GM23248 (cell line): ENCODE data around the gene GALNT17.

Source experiments
- EZH2 ChIP-seq: fragments of 200-600 bp; sonication (generic); IDR thresholded peaks from 2 replicates; pipeline ENCODE4 v1.6.1; 2018; ENCODE audit warnings: antibody characterized with exemption, mild to moderate bottlenecking; ENCODE audit not compliant: insufficient read depth, poor library complexity, severe bottlenecking
- EZH2phosphoT487 ChIP-seq: fragments of 200-600 bp; sonication (generic); IDR thresholded peaks from 2 replicates; pipeline ENCODE4 v1.6.1; 2018; ENCODE audit warnings: antibody characterized with exemption, moderate library complexity, mild to moderate bottlenecking, low read depth; ENCODE audit not compliant: insufficient read depth

DNA sequence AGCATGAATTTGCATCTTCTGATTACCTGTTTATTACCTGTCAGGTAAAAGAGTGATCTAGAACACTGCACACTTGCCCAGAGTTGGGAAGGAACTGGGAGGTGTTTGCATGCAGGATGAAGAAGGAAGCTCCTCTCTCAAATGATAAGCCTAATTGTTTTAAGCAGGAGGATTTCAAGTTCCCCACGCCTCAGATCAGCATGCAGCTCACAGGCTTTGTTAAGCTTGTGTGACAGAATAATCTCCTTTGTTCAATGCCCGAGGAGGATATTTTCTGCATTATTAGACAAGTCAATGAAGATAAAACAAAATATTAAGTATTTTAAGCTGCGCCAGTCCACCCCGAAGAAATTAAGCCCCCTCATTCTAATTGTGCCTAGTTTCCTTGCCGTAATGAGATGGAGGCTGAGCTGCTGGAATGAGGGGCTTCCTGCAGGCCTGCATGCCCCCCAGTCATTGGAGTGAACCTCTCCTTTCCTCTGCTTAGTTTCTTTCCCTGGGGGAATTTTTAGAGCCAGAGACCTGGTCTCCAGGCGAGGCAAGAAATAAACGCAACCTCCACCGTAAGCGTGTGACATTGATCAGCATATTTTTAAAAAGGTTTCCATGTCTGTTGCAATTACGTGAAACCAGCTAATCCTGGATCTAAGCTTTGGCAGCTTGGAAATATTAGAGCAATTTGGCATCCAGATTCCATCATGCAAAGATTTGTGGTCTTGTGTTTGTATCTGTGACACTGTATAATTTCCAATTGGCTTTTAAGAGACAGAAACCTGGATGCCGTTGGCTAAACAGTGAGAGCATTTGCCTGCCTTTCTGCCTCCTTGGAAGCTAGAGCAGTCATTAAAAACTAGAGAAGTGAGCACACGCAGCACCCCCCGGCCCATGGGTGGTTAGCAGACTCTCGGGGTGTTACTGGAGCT, 376.0 kb downstream of the GALNT17 start:
- no peak for TF ChIP-seq EZH2phosphoT487
- TF ChIP-seq EZH2, result no peak
